HepG2 (cell line): ENCODE measurements around the gene PDE8B.

Source experiments
- ATF7-NPFF ChIP-seq: sonication (generic); formaldehyde crosslinking; IDR thresholded peaks from 2 replicates; pipeline ENCODE4 v1.8.1; 2023; ENCODE audit warnings: mild to moderate bottlenecking, low read depth, missing genetic modification reagents, moderate library complexity
- CC2D1A ChIP-seq: sonication (generic); formaldehyde crosslinking; IDR thresholded peaks from 2 replicates; pipeline ENCODE4 v1.8.1; 2023; ENCODE audit warnings: mild to moderate bottlenecking, missing genetic modification reagents
- POLR2A ChIP-seq, 2 experiments: IDR thresholded peaks; 2 replicates each; pipeline ENCODE4 v1.6.1; 2011; ENCODE audit warnings: low read depth in 2 of 2, low read length in 2 of 2, mild to moderate bottlenecking in 1 of 2, moderate library complexity in 1 of 2; ENCODE audit not compliant: insufficient read depth in 1 of 2
- ZNF251 ChIP-seq: sonication (generic); formaldehyde crosslinking; IDR thresholded peaks from 2 replicates; pipeline ENCODE4 v1.9.0; 2021; ENCODE audit warnings: mild to moderate bottlenecking, missing genetic modification reagents
- ZNF292 ChIP-seq: sonication (generic); formaldehyde crosslinking; IDR thresholded peaks from 2 replicates; pipeline ENCODE4 v1.8.1; 2022; ENCODE audit warnings: mild to moderate bottlenecking, low read depth, missing genetic modification reagents, borderline replicate concordance

DNA sequence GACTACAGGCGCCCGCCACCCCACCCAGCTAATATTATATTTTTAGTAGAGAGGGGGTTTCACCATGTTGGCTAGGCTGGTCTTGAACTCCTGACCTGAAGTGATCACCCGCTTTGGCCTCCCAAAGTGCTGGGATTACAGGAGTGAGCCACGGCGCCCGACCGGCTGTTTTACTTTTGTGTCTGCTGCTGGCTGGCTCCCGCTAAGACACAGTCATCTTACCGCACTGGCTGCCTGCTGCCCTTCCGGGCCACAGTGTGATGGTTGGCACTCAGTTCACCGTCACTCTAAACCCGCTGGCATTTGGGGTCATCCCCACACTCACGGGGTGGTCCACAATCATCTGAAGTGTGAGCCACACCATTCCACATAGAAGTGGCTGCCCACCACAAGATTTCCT is 188.0 kb downstream of the PDE8B start:
- TF ChIP-seq ZNF292 (CRISPR knock-in tag) (no peak), CC2D1A (no peak), POLR2A (IDR thresholded peaks at IDR 0.05; ENCODE audit: insufficient read depth in 1 of 2, low read depth in 2 of 2, low read length in 2 of 2) (no peak), ATF7-NPFF (no peak), ZNF251 (no peak)
